ENCODE measurements around the gene TLX3. TPM values are rescaled to one million over a fixed set of nuclear protein-coding genes. Genes with fewer than 3 reads are reported as not detected.
"Not testable (repeated sequence)": the region's sequence is repeated elsewhere in the genome, so short reads cannot be mapped to it uniquely, and the experiment has no call there.

The TLX3 gene
- total RNA-seq, 2 donors from 2014 or later: not detected

DNA sequence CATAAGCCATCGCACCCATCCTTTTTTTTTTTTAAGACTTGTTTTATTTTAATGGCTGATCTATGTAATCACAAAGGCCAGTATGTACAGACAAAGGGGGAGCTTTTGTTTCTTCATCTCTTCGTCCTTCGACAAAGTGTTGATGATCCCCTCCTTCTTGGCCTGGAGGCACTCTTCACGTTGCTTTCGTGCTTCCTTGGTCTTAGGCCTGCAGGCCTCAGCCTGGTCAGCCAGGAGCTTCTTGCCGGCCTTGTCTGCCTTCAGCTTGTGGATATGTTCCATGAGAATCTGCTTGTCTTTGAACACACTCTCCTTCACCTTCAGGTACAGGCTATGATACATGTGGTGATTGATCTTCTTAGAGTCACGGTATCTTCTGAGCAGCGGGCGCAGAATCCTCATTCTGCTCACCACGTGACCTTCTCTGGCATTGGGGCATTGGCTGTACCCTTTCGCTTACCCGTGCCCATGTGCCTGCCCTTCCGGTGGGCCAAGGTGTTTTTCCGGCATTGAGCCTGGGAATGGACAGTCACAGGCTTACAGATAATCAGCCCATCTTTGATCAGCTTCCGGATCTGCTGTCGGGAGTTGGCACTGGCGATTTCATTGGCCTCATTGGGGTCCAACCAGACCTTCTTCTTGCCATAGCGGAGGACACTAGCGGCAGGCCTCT lies 36.0 kb downstream of the TLX3 start:
- Histone ChIP-seq H3K4me3 (no peak overlapping the region), H3K9me3 (no peaks in the 10 kb centered on the region), H3K27me3 (no peaks in the 10 kb centered on the region), H3K27ac (no peak overlapping the region), H3K36me3 (no peaks in the 10 kb centered on the region), H3K4me1 (no peaks in the 10 kb centered on the region)
- no peak for DNase-seq (ENCODE audit: low spot score)
- TF ChIP-seq, protein P1, sequence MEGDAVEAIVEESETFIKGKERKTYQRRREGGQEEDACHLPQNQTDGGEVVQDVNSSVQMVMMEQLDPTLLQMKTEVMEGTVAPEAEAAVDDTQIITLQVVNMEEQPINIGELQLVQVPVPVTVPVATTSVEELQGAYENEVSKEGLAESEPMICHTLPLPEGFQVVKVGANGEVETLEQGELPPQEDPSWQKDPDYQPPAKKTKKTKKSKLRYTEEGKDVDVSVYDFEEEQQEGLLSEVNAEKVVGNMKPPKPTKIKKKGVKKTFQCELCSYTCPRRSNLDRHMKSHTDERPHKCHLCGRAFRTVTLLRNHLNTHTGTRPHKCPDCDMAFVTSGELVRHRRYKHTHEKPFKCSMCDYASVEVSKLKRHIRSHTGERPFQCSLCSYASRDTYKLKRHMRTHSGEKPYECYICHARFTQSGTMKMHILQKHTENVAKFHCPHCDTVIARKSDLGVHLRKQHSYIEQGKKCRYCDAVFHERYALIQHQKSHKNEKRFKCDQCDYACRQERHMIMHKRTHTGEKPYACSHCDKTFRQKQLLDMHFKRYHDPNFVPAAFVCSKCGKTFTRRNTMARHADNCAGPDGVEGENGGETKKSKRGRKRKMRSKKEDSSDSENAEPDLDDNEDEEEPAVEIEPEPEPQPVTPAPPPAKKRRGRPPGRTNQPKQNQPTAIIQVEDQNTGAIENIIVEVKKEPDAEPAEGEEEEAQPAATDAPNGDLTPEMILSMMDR (IDR thresholded peaks at IDR 0.05): no peak

DNA sequence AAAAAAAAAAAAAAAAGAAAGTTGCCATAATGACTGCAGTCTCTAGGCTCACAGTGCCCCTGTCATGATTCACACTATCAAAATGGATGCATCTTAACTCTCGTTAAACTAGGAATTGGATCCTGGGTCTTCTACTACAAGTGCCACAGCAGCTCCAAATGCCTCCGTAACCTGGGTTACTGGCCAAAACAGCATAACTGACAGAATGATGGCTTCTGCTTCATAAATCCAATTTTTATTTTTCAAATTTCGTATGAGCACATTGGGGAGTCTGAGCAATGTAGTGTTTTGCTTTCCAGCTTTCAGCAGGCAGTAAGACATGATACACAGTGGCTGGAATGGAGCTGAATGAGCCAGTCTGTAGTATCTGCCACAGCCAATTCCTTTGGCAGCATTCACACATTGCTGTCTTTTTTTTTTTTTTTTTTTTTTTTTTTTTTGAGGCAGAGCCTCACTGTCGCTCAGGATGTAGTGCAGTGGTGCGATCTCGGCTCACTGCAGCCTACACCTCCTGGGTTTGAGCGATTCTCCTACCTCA lies 42.6 kb downstream of the TLX3 start:
- DNase-seq (ENCODE audit: low spot score): no peak
- Histone ChIP-seq H3K9me3 (no peaks in the 10 kb centered on the region), H3K4me1 (no peaks in the 10 kb centered on the region), H3K27me3 (no peaks in the 10 kb centered on the region), H3K4me3 (no peak overlapping the region), H3K27ac (no peak overlapping the region), H3K36me3 (no peaks in the 10 kb centered on the region)
- TF ChIP-seq, protein P1 (IDR thresholded peaks at IDR 0.05): no peak

DNA sequence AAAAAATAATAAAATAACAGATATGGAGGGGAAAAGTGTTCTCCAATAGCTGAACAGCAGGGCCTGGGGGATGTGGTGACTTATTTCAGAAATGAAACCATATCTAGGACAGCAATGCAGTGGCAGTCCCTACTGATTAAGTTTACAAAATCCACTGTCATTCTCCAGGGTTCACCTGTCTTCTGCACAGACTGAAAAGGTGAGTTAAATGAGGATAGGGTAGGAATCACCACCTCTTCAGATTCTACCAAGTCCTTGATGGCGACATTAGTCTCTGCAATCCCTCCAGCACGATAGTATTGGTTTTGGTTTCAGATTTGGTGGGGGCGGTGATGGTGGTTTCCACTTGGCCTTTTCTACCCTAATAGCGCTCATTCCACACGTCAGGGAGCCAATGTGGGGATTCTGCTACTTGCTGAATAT lies 46.3 kb downstream of the TLX3 start:
- DNase-seq (ENCODE audit: low spot score): no peak

DNA sequence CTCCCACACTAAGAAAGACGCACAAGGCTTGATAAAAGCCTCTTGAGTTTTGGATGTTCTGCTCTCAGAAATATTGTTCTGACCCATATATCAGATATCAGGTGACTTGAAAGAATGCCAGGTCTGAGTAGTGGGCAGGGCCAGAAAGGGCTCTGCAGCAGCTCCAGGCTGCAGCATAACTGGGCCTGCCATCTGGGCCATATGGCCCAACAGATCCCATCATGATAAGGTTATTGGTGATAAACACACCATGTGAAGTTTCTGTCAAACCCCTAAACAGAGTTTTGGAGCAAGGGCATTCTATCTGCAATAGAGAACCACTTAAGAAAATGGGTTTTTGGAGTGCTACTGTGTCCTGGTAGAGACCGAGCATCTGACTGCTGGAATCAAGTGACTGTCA lies 48.8 kb downstream of the TLX3 start:
- H3K4me3 ChIP-seq: no peak overlapping the region
- no peaks in the 10 kb centered on the region for H3K36me3 ChIP-seq
- no peak overlapping the region for H3K27ac ChIP-seq
- H3K9me3 ChIP-seq: no peaks in the 10 kb centered on the region
- H3K4me1 ChIP-seq: no peaks in the 10 kb centered on the region
- H3K27me3 ChIP-seq: no peaks in the 10 kb centered on the region
- TF ChIP-seq, protein P1 (IDR thresholded peaks at IDR 0.05): no peak
- no peak for DNase-seq (ENCODE audit: low spot score)

More for the DNA sequence above, 46.3 kb downstream of the TLX3 start:
- TF ChIP-seq, protein P1 (IDR thresholded peaks at IDR 0.05): no peak
- no peaks in the 10 kb centered on the region for H3K9me3 ChIP-seq
- no peaks in the 10 kb centered on the region for H3K36me3 ChIP-seq
- H3K4me1 ChIP-seq: no peaks in the 10 kb centered on the region
- no peak overlapping the region for H3K4me3 ChIP-seq
- H3K27me3 ChIP-seq: no peaks in the 10 kb centered on the region
- no peak overlapping the region for H3K27ac ChIP-seq

DNA sequence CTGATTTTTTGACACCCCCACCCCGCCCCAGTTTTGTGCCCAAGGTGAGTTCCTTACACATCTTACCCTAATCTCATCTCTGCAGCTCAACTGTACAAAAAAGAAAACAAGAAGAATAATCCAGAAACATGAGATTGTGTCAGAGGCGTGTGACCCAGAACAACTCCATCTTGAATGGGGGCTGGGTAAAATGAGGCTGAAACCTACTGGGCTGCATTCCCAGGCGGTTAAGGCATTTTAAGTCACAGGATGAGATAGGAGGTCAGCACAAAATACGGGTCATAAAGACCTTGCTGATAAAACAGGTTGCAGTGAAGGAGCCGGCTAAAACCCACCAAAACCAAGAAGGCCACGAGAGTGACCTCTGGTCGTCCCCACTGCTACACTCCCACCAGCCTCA lies 52.1 kb downstream of the TLX3 start:
- H3K27ac ChIP-seq; DNase-seq (ENCODE audit: low spot score); H3K27me3 ChIP-seq; H3K4me3 ChIP-seq; H3K4me1 ChIP-seq; H3K9me3 ChIP-seq; H3K36me3 ChIP-seq: not testable (repeated sequence)

Other genes with a start within 250 kb of the TLX3 start
- 100 to 1,000 TPM; 271 to 353 TPM for gene NPM1, start 78.6 kb downstream of the TLX3 start, total RNA-seq
- gene FGF18, start 110.4 kb downstream of the TLX3 start, total RNA-seq: 1 to 10 TPM; 2.2 to 2.7 TPM

All from right atrium auricular region (tissue), 2 donors.